Measurements from ENCODE around the gene ANKRD55.

Gene ANKRD55

DNA sequence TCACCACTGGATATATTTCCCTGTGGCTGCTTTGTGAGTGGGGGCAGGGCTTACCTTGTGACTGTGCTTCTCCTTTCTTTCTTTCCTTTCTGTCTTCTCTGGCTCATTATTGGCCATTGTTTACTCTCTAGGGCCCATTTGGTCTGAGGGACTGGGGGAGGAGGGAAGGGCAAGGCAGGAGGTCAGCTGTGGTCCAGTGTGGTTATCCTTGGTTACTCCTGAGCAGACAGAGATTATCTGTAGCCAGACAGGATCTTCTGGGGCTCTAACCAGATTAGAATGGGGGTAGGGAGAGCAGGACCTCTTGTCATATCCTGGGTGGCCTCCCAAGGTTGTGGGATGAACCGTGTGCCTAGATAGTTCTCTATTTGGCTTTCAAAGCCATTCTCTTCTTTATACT, 71.2 kb downstream of the ANKRD55 start:
- no peak overlapping the region for H3K9ac ChIP-seq (ENCODE audit: low read length)
- no peak overlapping the region for H3K4me3 ChIP-seq (ENCODE audit: low read length)
- peaks cover 5% of the 10 kb centered on the region; the same call in 1 of the 2 replicates for H3F3A ChIP-seq (ENCODE audit: insufficient read depth, low read length)
- peaks cover 29% of the 10 kb centered on the region for H3K4me1 ChIP-seq (ENCODE audit: low read length)
- H3K9me2 ChIP-seq (replicated peaks; ENCODE audit: insufficient read depth, low read length) = no peaks in the 10 kb centered on the region
- no peak overlapping the region for H3K27ac ChIP-seq (ENCODE audit: low read length)
- no peaks in the 10 kb centered on the region for H3K79me2 ChIP-seq (ENCODE audit: low read length)
- H3K4me2 ChIP-seq (ENCODE audit: low read depth, low read length) = no peak overlapping the region
- H3K27me3 ChIP-seq (replicated peaks; ENCODE audit: insufficient read depth, low read length) = no peaks in the 10 kb centered on the region
- H3K9me3 ChIP-seq (replicated peaks; ENCODE audit: insufficient read depth, low read length) = no peaks in the 10 kb centered on the region
- H3K36me3 ChIP-seq (replicated peaks; ENCODE audit: insufficient read depth, low read length) = no peaks in the 10 kb centered on the region
- no peak for DNase-seq
- no peak overlapping the region for H2AFZ ChIP-seq (ENCODE audit: low read length)
- TF ChIP-seq EZH2phosphoT487 (IDR thresholded peaks at IDR 0.05; ENCODE audit: low read length) (no peak), EZH2 (optimal IDR thresholded peaks at IDR 0.05; ENCODE audit: low read depth, low read length) (no peak)
- TF ChIP-seq, protein P1, sequence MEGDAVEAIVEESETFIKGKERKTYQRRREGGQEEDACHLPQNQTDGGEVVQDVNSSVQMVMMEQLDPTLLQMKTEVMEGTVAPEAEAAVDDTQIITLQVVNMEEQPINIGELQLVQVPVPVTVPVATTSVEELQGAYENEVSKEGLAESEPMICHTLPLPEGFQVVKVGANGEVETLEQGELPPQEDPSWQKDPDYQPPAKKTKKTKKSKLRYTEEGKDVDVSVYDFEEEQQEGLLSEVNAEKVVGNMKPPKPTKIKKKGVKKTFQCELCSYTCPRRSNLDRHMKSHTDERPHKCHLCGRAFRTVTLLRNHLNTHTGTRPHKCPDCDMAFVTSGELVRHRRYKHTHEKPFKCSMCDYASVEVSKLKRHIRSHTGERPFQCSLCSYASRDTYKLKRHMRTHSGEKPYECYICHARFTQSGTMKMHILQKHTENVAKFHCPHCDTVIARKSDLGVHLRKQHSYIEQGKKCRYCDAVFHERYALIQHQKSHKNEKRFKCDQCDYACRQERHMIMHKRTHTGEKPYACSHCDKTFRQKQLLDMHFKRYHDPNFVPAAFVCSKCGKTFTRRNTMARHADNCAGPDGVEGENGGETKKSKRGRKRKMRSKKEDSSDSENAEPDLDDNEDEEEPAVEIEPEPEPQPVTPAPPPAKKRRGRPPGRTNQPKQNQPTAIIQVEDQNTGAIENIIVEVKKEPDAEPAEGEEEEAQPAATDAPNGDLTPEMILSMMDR (IDR thresholded peaks at IDR 0.05; ENCODE audit: low read length) = no peak
- H4K20me1 ChIP-seq (ENCODE audit: insufficient read depth, low read length) = no peaks in the 10 kb centered on the region

DNA sequence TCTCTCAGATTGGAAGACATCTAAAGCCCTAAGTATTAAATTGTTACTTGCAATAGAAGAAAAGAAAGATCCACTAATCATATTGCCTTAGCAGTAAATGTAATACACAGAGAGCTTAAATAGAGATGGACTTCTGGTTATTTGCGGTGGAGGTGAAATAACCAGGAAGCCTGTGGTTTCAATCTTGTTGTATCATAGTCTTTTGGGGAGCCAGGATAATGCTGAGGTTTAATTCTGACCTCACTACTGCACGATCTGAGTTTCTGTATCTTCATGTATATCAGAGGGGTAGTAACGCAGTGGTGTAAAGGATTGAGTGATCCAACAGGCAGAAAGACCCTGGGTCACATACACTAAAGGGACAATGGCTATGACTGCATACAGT, 71.7 kb downstream of the ANKRD55 start:
- TF ChIP-seq EZH2 (optimal IDR thresholded peaks at IDR 0.05; ENCODE audit: low read depth, low read length) = no peak
- TF ChIP-seq, protein P1 (IDR thresholded peaks at IDR 0.05; ENCODE audit: low read length) = no peak
- no peak for TF ChIP-seq EZH2phosphoT487 (IDR thresholded peaks at IDR 0.05; ENCODE audit: low read length)
- Histone ChIP-seq H3K27ac (ENCODE audit: low read length) (no peak overlapping the region), H3K4me1 (ENCODE audit: low read length) (peaks cover 32% of the 10 kb centered on the region)

DNA sequence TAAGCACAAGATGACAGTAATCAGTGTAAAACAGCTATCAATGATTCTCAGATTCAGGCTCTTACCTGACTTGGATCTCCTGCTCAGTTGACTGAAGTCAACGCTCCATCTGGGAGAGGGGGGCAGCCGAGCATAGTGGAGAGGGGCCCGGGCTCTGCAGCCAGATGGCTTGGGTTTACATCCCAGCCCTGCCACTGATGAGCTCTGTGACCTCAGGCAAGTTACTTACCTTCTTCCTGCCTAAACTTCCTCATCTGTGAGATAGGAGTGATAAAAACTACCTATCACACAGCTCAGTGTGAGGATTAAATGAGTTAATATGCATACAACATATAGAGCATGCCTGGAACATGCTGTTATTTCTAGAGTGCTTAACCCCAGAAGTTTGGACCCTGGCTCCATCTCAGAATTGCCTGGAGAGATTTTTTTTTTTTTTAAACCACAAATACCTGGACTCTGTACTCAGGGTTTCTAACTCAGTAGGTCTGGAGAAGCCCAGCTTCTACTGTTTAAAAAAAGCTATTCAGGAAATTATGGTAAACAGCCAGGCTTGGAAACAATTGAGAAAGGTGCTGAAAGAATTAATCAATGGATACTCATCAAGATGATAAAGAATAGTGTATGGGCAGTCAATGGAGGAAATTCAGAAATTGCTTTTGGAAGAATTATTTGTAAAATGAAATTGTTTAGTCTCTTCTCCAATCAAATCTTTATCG, 72.2 kb downstream of the ANKRD55 start:
- H3K4me2 ChIP-seq (ENCODE audit: low read depth, low read length) = no peak overlapping the region
- H4K20me1 ChIP-seq (ENCODE audit: insufficient read depth, low read length) = no peaks in the 10 kb centered on the region
- H3K27ac ChIP-seq (ENCODE audit: low read length) = no peak overlapping the region
- DNase-seq = no peak
- H2AFZ ChIP-seq (ENCODE audit: low read length) = no peak overlapping the region
- H3K36me3 ChIP-seq (replicated peaks; ENCODE audit: insufficient read depth, low read length) = no peaks in the 10 kb centered on the region
- no peaks in the 10 kb centered on the region for H3K9me3 ChIP-seq (replicated peaks; ENCODE audit: insufficient read depth, low read length)
- peaks cover 37% of the 10 kb centered on the region for H3K4me1 ChIP-seq (ENCODE audit: low read length)
- no peaks in the 10 kb centered on the region for H3K79me2 ChIP-seq (ENCODE audit: low read length)
- H3K9me2 ChIP-seq (replicated peaks; ENCODE audit: insufficient read depth, low read length) = no peaks in the 10 kb centered on the region
- TF ChIP-seq EZH2phosphoT487 (IDR thresholded peaks at IDR 0.05; ENCODE audit: low read length) = no peak
- TF ChIP-seq, protein P1 (IDR thresholded peaks at IDR 0.05; ENCODE audit: low read length) = no peak
- no peak for TF ChIP-seq EZH2 (optimal IDR thresholded peaks at IDR 0.05; ENCODE audit: low read depth, low read length)
- no peak overlapping the region for H3K9ac ChIP-seq (ENCODE audit: low read length)
- peaks cover 14% of the 10 kb centered on the region for H3F3A ChIP-seq (ENCODE audit: insufficient read depth, low read length)
- no peaks in the 10 kb centered on the region for H3K27me3 ChIP-seq (replicated peaks; ENCODE audit: insufficient read depth, low read length)
- H3K4me3 ChIP-seq (ENCODE audit: low read length) = no peak overlapping the region

More for the DNA sequence above, 71.7 kb downstream of the ANKRD55 start:
- H2AFZ ChIP-seq (ENCODE audit: low read length) = no peak overlapping the region
- no peak overlapping the region for H3K9ac ChIP-seq (ENCODE audit: low read length)
- peaks cover 9% of the 10 kb centered on the region for H3F3A ChIP-seq (ENCODE audit: insufficient read depth, low read length)
- no peaks in the 10 kb centered on the region for H3K36me3 ChIP-seq (replicated peaks; ENCODE audit: insufficient read depth, low read length)
- no peaks in the 10 kb centered on the region for H3K27me3 ChIP-seq (replicated peaks; ENCODE audit: insufficient read depth, low read length)
- H3K4me2 ChIP-seq (ENCODE audit: low read depth, low read length) = no peak overlapping the region
- H3K79me2 ChIP-seq (ENCODE audit: low read length) = no peaks in the 10 kb centered on the region
- H4K20me1 ChIP-seq (ENCODE audit: insufficient read depth, low read length) = no peaks in the 10 kb centered on the region
- H3K4me3 ChIP-seq (ENCODE audit: low read length) = no peak overlapping the region
- H3K9me3 ChIP-seq (replicated peaks; ENCODE audit: insufficient read depth, low read length) = no peaks in the 10 kb centered on the region
- DNase-seq = no peak
- H3K9me2 ChIP-seq (replicated peaks; ENCODE audit: insufficient read depth, low read length) = no peaks in the 10 kb centered on the region
